Raji (cell line): ENCODE data around the gene IRAK4.
A peak's percentile ranks its signal among the peaks of the same experiment; 100 is the strongest.

Experiments used
- POLR2A ChIP-seq: IDR thresholded peaks from 2 replicates; pipeline ENCODE4 v1.6.1; 2011; ENCODE audit warnings: low read depth, low read length, control low read depth; ENCODE audit not compliant: insufficient read depth

IRAK4 gene

GRCh38 chr12:43812057-43812456 lies 53.3 kb downstream of the IRAK4 start:
- no peak for TF ChIP-seq POLR2A

DNA sequence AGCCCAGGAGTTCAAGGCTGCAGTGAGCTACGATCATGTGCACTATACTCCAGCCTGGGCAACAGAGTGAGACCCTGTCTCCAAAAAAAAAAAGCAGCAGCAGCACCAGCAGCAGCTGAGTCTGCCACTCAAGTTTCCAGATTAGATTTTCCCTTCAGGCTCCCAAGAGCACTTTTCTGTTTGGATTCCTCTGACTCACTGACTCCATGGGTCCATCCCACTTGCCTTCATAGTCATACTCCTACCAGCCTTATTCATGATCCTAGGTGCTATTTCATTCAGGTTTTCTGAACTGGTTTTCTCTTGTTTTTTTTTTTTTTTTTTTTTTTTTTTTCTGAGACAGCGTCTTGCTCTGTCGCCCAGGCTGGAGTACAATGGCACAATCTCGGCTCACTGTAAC lies 54.2 kb downstream of the IRAK4 start:
- no peak for TF ChIP-seq POLR2A

DNA sequence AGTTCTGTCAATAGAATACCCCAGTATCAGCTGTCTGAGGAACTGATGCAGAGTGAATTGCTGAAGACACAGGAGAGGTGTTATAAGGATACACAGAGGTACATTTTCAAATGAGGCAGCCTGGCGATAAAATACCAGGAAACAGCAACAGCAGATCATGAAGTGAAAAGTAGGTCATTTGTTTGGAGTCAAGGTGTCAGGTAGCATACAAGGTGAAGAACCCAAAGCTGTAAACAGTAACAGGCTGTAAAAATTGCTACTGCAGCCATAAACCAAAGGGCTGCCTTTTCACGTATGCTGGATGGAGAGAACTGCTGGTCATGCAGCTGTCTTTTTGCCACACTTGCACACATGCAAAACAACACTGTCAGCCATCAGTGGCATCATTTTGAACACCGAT lies 56.7 kb downstream of the IRAK4 start:
- TF ChIP-seq POLR2A = no peak

GRCh38 chr12:43816168-43816567 lies 57.4 kb downstream of the IRAK4 start:
- no peak for TF ChIP-seq POLR2A

- no peak for TF ChIP-seq POLR2A
These were observed 65.5 kb downstream of the IRAK4 start for GRCh38 chr12:43824207-43824775.

DNA sequence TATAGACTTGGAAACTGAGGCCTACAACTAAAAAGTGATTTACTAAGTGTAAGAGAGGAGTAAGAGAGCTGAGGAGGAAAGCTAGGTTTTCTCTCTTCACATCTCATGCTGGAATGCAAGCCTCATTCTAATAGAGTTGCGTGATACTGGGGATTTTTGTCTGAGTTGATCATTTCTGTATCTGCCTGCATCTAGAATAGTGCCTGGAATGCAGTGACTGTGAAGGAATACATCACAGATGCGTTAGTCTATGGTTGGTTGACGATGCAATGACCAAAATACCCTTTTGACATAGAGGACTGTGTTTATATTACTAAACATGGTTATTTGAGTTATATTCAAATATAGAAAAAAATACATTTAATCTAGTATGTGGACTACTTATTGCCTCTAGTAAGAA lies 67.9 kb downstream of the IRAK4 start:
- TF ChIP-seq POLR2A = no peak

- TF ChIP-seq POLR2A = no peak
These were observed 68.3 kb downstream of the IRAK4 start for GRCh38 chr12:43827093-43827492.

DNA sequence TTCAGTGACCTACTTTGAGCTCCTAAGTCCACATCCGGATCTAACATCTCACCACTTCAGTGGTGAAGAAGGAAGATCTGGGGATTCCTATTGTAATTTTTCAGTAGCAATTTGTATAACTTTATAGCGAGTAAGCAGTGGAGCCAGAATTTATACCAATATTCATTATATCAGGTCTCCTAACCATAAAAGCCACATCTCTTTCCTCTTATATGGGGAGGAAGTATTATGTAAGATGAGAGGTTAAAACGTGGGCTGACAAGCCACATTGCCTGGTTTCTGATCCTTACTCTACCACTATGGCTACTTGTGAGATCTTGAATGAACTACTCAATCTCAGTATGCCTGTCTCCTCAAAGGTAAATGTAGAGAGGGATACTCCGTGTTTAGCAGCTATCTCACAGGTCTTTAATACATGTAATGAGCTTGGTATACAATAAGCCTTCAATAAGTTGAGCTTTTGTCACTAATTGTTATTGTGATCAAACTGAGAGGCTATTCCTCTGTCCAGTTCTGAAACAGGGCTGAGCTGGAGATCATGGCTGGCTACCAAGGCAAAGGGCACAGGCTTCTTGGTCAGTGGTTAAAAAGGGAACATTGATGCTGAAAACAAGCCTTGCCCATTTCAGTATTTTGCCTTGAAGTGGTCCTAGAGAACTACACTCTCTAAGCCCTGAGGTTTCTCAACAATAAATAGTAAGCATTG lies 73.9 kb downstream of the IRAK4 start:
- no peak for TF ChIP-seq POLR2A

DNA sequence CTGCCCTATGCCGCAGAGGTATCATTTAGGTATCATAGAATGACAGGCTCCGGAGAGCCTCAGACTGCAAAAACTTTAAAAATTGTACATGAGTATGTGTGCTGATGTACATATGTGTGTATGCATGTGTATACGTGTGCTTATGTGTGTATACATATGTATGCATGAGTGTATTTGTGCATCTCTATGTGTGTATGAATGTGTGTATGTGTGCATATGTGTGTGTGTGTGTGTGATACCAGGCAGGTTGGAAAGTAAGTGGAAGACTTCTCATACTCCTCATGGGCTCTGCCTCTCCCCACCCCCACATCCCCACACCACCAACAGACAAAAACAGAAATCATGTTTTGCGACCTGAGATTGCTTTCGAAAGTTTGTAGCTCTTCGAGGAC lies 76.5 kb downstream of the IRAK4 start:
- no peak for TF ChIP-seq POLR2A

GRCh38 chr12:43835656-43836474 lies 77.1 kb downstream of the IRAK4 start, which contains the start of gene TMEM117:
Gene TMEM117, plus strand, starts transcription at chr12:43836081.
- TF ChIP-seq POLR2A = peak; percentile 60

- no peak for TF ChIP-seq POLR2A
These were observed 77.8 kb downstream of the IRAK4 start for GRCh38 chr12:43836475-43836989.
